T-cell (primary cell): Measurements from ENCODE around the gene EVI5. TPM values are rescaled to one million over a fixed set of nuclear protein-coding genes. Genes with fewer than 3 reads are reported as not detected.

Experiments used
- ATAC-seq, 4 experiments: fragments of 200-7000 bp in 3 of 4; fragments of 150-1000 bp in 1 of 4; cut with Tn5 transposase; replicated peaks in 1 of 4; 1 replicate in 3 of 4; 2 replicates in 1 of 4; pipeline ENCODE4 v1.10.0; 2021; ENCODE audit warnings: moderate library complexity in 3 of 4, mild to moderate bottlenecking in 2 of 4, moderate number of reproducible peaks in 1 of 4
- CTCF ChIA-PET, 2 donors: fragments of 300-600 bp; sonication (Branson Sonifier 250); formaldehyde crosslinking; loops; one replicate each; lab custom pipeline; 2022; ENCODE audit warnings: antibody characterized with exemption in 2 of 2; lab: Charles Lee
- POLR2A ChIA-PET, 2 donors: fragments of 300-600 bp; sonication (Branson Sonifier 250); formaldehyde crosslinking; loops; one replicate each; lab custom pipeline; 2022; ENCODE audit warnings: antibody characterized with exemption in 2 of 2; lab: Charles Lee
- DNase-seq, 35 experiments: peaks; one replicate each; pipeline versions ENCODE4 v3.0.0 to v3.0.0-alpha.2; 2013 to 2023
- H3K27ac ChIP-seq: one replicate; pipeline ENCODE4 v1.5.1; 2013; ENCODE audit warnings: low read length
- H3K27me3 ChIP-seq, 2 experiments: replicated peaks in 1 of 2; 1 replicate in 1 of 2; 2 replicates in 1 of 2; pipeline versions ENCODE4 v1.6.1 to v1.7.0; 2013; ENCODE audit warnings: low read length in 1 of 2, mixed read lengths in 1 of 2; ENCODE audit not compliant: control insufficient read depth in 2 of 2, insufficient read depth in 2 of 2; ENCODE audit errors: extremely low read depth in 1 of 2
- H3K36me3 ChIP-seq, 2 donors: 1 replicate in 1 of 2; 2 replicates in 1 of 2; pipeline versions ENCODE4 v1.6.1 to v1.7.0; 2013; ENCODE audit warnings: low read length in 1 of 2; ENCODE audit not compliant: control insufficient read depth in 2 of 2, insufficient read depth in 1 of 2; ENCODE audit errors: extremely low read depth in 1 of 2
- H3K4me1 ChIP-seq, 2 experiments: 1 replicate in 1 of 2; 2 replicates in 1 of 2; pipeline versions ENCODE4 v1.6.1 to v1.7.0; 2013; ENCODE audit warnings: low read length in 2 of 2, mixed read lengths in 1 of 2; ENCODE audit not compliant: insufficient read depth in 2 of 2, control insufficient read depth in 1 of 2; ENCODE audit errors: extremely low read depth in 1 of 2
- H3K4me3 ChIP-seq, 2 donors: 1 replicate in 1 of 2; 2 replicates in 1 of 2; pipeline versions ENCODE4 v1.5.1 to v1.7.0; 2013; ENCODE audit warnings: mild to moderate bottlenecking in 2 of 2, low read length in 1 of 2, moderate library complexity in 1 of 2; ENCODE audit not compliant: control insufficient read depth in 1 of 2; ENCODE audit errors: extremely low read depth in 1 of 2
- H3K9me3 ChIP-seq: 2 replicates; pipeline ENCODE4 v1.7.0; 2013
- H3K27ac Mint-ChIP-seq, 2 donors: one replicate each; pipeline ENCODE4 v1.8.0; 2020 to 2021; ENCODE audit warnings: mild to moderate bottlenecking in 2 of 2, mixed read lengths in 2 of 2
- H3K27me3 Mint-ChIP-seq, 2 donors: one replicate each; pipeline ENCODE4 v1.8.0; 2021 to 2022; ENCODE audit warnings: mixed read lengths in 2 of 2
- H3K36me3 Mint-ChIP-seq: one replicate; pipeline ENCODE4 v1.8.0; 2021; ENCODE audit warnings: mixed read lengths
- H3K4me1 Mint-ChIP-seq, 3 donors: one replicate each; pipeline ENCODE4 v1.8.0; 2020 to 2022; ENCODE audit warnings: mixed read lengths in 3 of 3, mild to moderate bottlenecking in 1 of 3
- H3K4me3 Mint-ChIP-seq, 3 donors: one replicate each; pipeline ENCODE4 v1.8.0; 2020 to 2022; ENCODE audit warnings: mild to moderate bottlenecking in 3 of 3, mixed read lengths in 3 of 3, moderate library complexity in 3 of 3
- H3K9me3 Mint-ChIP-seq, 3 donors: one replicate each; pipeline ENCODE4 v1.8.0; 2020 to 2022; ENCODE audit warnings: mixed read lengths in 3 of 3
- WGBS: methylation state at CpG from one replicate; pipeline ENCODE4 v1.1.5; 2013; ENCODE audit warnings: missing lambda C conversion rate; ENCODE audit not compliant: insufficient coverage; 5-methylcytosine and 5-hydroxymethylcytosine counted together
- total RNA-seq, 35 experiments: library from RNA in 6 of 35; stranded (reverse) in 6 of 35; fragments of 120-200 nt in 1 of 35; gene quantifications; one replicate each; pipeline versions ENCODE4 v1.2.1 to v1.2.4 and lab custom pipeline; 2013 to 2026

Gene EVI5
- total RNA-seq, 5 donors from 2014 or later (not counting 1 experiment from before 2014, with no cell fraction given) = 1.5 to 2.4 (median 2.0) TPM

DNA sequence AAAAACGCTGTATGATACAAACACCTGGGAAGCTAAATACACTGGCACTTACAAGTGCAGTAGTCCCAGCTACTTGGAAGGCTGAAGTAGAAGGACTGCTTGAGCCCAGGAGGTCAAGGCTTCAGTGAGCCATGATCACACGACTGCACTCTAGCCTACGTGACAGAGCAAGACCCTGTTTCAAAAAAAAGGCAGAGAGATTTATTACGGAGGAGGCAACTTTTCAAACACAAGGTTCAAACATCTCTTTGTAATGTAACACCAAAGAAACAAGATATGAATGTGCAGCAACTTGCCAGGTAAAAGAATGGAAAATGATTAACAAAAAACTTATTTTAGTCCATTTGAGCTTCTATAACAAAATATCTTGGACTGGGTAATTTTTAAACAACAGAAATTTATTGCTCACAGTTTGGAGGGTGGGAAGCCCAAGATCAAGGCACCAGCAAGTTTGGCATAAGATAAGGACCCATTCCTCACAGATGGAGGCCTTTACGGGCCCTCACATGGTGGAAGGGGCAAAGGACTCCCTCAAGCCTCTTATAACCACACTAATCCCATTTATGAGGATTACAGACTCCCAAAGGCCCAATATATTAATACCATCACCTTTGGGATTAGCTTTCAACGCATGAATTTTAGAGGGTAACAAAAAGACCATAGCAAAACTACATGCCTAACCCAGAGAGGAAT, 73.3 kb downstream of the EVI5 start:
- H3K27ac Mint-ChIP-seq = no peak overlapping the region
- WGBS = 61% methylated on average over 2 of the region's 6 CpGs
- ChIA-PET POLR2A (interaction anchor here in 1 of 2 donors (0.7 kb wide), 1 partner anchor 1571 kb away, joined by 4 read pairs; no protein-coding TSS in a partner anchor), CTCF (interaction anchor here in 1 of 2 donors (0.6 kb wide), 1 partner anchor 154 kb away, joined by 3 read pairs; no protein-coding TSS in a partner anchor)
- Histone ChIP-seq H3K4me1 (no peaks in the 10 kb centered on the region), H3K36me3 (no peaks in the 10 kb centered on the region), H3K4me3 (no peak overlapping the region), H3K9me3 (no peaks in the 10 kb centered on the region), H3K27me3 (no peaks in the 10 kb centered on the region), H3K27ac (no peak overlapping the region)
- no peak overlapping the region for H3K4me3 Mint-ChIP-seq
- H3K9me3 Mint-ChIP-seq = no peaks in the 10 kb centered on the region
- peaks cover 4 to 10% of the 10 kb centered on the region in 2 donors for H3K27me3 Mint-ChIP-seq
- no peaks in the 10 kb centered on the region for H3K4me1 Mint-ChIP-seq
- ATAC-seq (no peak), DNase-seq (no peak)
- H3K36me3 Mint-ChIP-seq = no peaks in the 10 kb centered on the region

DNA sequence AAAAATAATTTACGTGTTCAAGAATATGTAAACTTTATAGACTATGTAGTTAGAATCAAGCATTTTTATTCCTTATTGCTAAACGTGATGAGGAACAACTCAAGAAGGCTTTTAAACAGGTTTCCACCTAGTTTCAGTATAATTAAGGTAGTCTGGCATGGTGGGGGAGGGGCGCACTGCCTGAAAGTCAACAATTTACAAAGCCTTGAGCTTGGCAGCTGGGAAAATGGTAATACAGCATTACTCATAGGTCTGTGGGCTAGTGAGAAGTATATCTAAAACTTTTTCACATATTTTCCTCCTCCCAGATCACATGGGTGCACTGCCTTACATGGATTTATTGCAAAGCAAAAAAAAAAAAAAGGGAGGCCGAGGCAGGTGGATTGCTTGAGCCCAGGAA, 75.2 kb downstream of the EVI5 start:
- Histone ChIP-seq H3K9me3 (no peaks in the 10 kb centered on the region), H3K27me3 (no peaks in the 10 kb centered on the region), H3K36me3 (no peaks in the 10 kb centered on the region), H3K4me1 (no peaks in the 10 kb centered on the region), H3K4me3 (no peak overlapping the region), H3K27ac (no peak overlapping the region)
- ATAC-seq (no peak), DNase-seq (no peak)
- Mint-ChIP-seq H3K4me1 (no peaks in the 10 kb centered on the region), H3K27me3 (peaks cover 0 to 3% of the 10 kb centered on the region in 2 donors), H3K36me3 (no peaks in the 10 kb centered on the region), H3K27ac (no peak overlapping the region), H3K9me3 (no peaks in the 10 kb centered on the region), H3K4me3 (no peak overlapping the region)
- CTCF ChIA-PET = no interaction called here
- WGBS = no CpG with 5 or more reads among the region's 4 CpGs
- POLR2A ChIA-PET = no interaction called here

DNA sequence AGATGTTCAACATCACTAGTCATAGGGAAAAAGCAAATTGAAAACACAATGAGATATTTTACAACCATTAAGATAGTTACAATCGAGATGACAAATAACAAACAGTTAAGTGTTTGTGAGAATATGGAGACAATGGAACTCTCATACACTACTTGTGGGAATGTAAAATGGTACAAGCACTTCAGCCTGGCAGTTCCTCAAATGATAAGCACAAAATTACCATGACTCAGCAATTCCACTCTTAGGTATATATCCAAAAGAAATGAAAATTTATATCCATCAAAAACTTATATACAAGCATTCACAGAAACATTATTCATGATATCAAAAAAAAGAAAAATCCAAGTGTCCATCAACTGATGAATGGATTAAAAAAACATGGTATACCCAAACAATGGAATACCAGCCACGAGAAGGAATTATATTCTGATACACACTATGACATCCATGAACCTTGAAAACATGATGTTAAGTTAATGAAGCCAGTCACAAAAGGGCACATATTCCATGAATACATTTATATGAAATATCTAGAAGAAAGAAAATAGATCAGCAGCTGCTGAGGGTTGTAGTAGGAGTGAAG, 76.4 kb downstream of the EVI5 start:
- Histone ChIP-seq H3K27me3 (no peaks in the 10 kb centered on the region), H3K4me3 (no peak overlapping the region), H3K4me1 (no peaks in the 10 kb centered on the region), H3K9me3 (no peaks in the 10 kb centered on the region), H3K36me3 (no peaks in the 10 kb centered on the region), H3K27ac (no peak overlapping the region)
- DNase-seq (no peak), ATAC-seq (no peak)
- Mint-ChIP-seq H3K36me3 (no peaks in the 10 kb centered on the region), H3K4me1 (no peaks in the 10 kb centered on the region), H3K27me3 (peaks cover 0 to 9% of the 10 kb centered on the region in 2 donors), H3K27ac (no peak overlapping the region), H3K4me3 (no peak overlapping the region), H3K9me3 (no peaks in the 10 kb centered on the region)
- WGBS = no CpG with 5 or more reads among the region's 2 CpGs
- ChIA-PET CTCF (no interaction called here), POLR2A (no interaction called here)

DNA sequence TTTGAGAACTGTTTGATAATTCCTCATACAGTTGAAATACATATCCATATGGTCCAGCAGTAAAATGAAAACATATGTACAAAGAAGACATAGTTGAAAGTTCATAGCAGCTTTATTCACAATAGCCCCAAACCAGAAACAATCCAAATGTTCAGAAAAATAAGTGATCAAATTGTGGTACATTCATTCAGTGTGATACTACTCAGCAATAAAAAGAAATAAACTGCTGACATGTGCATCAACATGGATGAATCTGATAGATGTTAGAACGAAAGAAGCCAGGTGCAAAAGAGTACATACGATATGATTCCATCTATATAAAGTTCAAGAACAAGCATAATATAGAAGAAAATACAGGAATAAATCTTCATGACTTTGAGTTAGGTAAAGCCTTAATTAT, 77.2 kb downstream of the EVI5 start:
- ChIA-PET POLR2A (interaction anchor here in 1 of 2 donors (0.6 kb wide), 1 partner anchor 41 kb away, joined by 3 read pairs; no protein-coding TSS in a partner anchor), CTCF (no interaction called here)
- DNase-seq (no peak), ATAC-seq (no peak)
- no CpG with 5 or more reads among the region's 2 CpGs for WGBS
- Mint-ChIP-seq H3K4me3 (no peak overlapping the region), H3K4me1 (no peaks in the 10 kb centered on the region), H3K27me3 (peaks cover 0 to 9% of the 10 kb centered on the region in 2 donors), H3K9me3 (no peaks in the 10 kb centered on the region), H3K27ac (no peak overlapping the region), H3K36me3 (no peaks in the 10 kb centered on the region)
- H3K36me3 ChIP-seq = no peaks in the 10 kb centered on the region
- no peak overlapping the region for H3K4me3 ChIP-seq
- H3K27ac ChIP-seq = no peak overlapping the region
- no peaks in the 10 kb centered on the region for H3K4me1 ChIP-seq
- no peaks in the 10 kb centered on the region for H3K9me3 ChIP-seq
- no peaks in the 10 kb centered on the region for H3K27me3 ChIP-seq

DNA sequence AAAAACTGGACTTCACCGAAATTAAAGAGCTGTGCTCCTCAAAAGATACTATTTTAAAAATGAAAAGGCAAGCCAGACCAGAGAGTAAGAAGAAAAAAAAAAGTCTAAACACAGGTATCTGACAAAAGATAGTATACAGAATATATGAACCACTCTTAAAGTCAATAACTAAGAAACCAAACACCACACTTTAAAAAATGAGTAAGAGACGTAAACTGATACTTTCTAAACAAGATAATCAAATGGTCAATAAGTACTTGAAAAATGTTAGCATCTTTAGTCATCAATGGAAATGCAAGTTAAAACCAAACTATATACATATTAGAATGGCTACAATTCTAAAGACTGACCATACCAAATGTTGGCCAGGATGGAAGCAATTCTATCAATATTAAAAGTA, 77.6 kb downstream of the EVI5 start:
- H3K27ac Mint-ChIP-seq = no peak overlapping the region
- H3K9me3 Mint-ChIP-seq = no peaks in the 10 kb centered on the region
- Histone ChIP-seq H3K9me3 (no peaks in the 10 kb centered on the region), H3K4me1 (no peaks in the 10 kb centered on the region), H3K36me3 (no peaks in the 10 kb centered on the region), H3K27me3 (no peaks in the 10 kb centered on the region), H3K27ac (no peak overlapping the region), H3K4me3 (no peak overlapping the region)
- no peak overlapping the region for H3K4me3 Mint-ChIP-seq
- DNase-seq (no peak), ATAC-seq (no peak)
- no peaks in the 10 kb centered on the region for H3K36me3 Mint-ChIP-seq
- peaks cover 0 to 9% of the 10 kb centered on the region in 2 donors for H3K27me3 Mint-ChIP-seq
- CTCF ChIA-PET = no interaction called here
- POLR2A ChIA-PET = interaction anchor here in 1 of 2 donors (0.6 kb wide), 1 partner anchor 41 kb away, joined by 3 read pairs; no protein-coding TSS in a partner anchor
- no peaks in the 10 kb centered on the region for H3K4me1 Mint-ChIP-seq
- WGBS = no CpG with 5 or more reads among the region's 2 CpGs

DNA sequence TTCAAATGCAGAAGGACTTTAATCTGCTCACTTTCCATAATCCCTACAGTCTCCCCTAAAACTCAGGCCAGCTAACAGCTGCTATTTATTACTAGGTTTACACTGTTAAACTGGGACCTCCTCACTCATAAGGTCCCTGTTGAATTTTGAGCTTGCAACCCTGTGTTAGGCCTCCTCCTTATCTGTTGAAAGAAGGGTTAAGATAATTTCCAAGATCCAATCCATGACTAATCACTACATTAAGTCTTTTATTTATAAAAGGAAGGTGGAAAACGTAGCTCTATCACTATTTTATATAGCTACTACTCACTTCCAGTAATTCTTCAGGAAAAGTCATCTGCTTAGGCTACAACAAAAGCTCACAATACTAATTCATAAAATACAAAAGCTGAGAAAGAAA, 79.5 kb downstream of the EVI5 start:
- Mint-ChIP-seq H3K36me3 (no peaks in the 10 kb centered on the region), H3K4me3 (no peak overlapping the region), H3K4me1 (no peaks in the 10 kb centered on the region), H3K9me3 (no peaks in the 10 kb centered on the region), H3K27me3 (peaks cover 0 to 9% of the 10 kb centered on the region in 2 donors), H3K27ac (no peak overlapping the region)
- DNase-seq = no peak
- H3K9me3 ChIP-seq = no peaks in the 10 kb centered on the region
- no CpG with 5 or more reads among the region's 1 CpG for WGBS
- CTCF ChIA-PET = interaction anchor here (0.5 to 0.8 kb wide), 3 partner anchors 12 to 139 kb away, joined by 3 read pairs; no protein-coding TSS in a partner anchor
- no peak for ATAC-seq
- POLR2A ChIA-PET = no interaction called here
- no peaks in the 10 kb centered on the region for H3K36me3 ChIP-seq
- H3K27me3 ChIP-seq = no peaks in the 10 kb centered on the region
- H3K4me1 ChIP-seq = peaks cover 0 to 3% of the 10 kb centered on the region in 2 experiments
- H3K27ac ChIP-seq = no peak overlapping the region
- no peak overlapping the region for H3K4me3 ChIP-seq
